GM12801 (cell line): Measurements from ENCODE around the gene FBXO34.

Source experiments
- CTCF ChIP-seq: IDR thresholded peaks from one replicate; pipeline ENCODE4 v1.5.1; 2011; ENCODE audit warnings: control low read depth; ENCODE audit not compliant: insufficient read length; ENCODE audit errors: extremely low read depth

The FBXO34 gene

DNA sequence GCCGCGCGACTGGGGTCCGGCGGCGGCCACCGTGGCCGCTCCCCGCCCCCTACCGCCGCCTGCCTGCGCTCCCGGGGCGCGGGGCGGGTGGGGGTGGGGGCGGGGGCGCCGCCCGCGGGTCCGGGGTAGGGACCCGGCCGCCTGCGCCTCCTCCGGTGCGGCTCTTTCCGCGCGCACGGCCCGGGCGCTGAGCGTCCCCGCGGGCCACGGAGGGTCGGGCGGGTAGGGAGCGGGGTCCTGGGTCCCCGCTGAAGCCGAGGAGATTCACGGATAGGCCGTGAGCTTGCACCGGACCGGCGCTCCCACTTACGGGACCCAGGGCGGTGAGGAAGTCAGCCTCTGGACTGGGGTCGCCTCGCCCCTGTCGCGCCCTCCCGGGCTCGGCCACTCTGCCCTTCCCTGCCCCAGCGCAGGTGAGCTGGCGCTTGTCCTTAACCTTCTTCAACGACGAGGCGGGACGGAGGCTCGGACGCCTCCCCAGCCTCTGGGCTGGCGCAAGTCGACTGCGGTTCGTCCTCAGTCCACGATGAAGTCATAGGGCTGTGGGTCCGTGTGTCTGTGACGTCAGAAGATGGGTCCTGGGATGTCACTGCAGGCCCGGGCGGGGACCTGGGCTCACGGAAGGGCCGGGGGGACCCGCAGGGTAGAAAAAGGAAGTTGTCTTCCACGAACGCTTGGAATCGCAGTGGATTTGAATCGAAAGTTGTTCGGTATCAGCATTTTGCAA is 514 bp downstream of the FBXO34 start:
- TF ChIP-seq CTCF = no peak

GRCh38 chr14:55272387-55272786 is 1.2 kb downstream of the FBXO34 start:
- TF ChIP-seq CTCF = no peak

- no peak for TF ChIP-seq CTCF
Observed at GRCh38 chr14:55272922-55273321, 1.7 kb downstream of the FBXO34 start.

DNA sequence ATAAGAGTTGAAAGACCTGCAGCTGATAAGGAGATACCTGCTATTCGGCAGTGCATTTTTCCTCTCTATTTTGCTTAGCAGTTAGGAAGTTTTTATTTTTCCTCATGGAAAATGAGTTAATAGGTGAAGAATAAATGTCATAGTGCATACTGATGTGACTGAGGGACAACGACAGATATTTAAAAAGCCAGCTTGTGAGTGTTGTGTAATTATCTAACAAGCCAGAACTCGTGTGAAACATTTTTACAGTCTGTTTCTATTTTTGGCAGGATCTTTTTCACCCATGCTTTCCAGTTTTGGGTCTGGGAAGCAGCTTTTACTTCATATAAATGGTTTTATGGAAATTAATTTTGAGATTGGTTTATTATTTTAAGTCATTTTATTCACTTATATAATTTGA is 2.9 kb downstream of the FBXO34 start:
- TF ChIP-seq CTCF = no peak

- no peak for TF ChIP-seq CTCF
Observed at GRCh38 chr14:55274751-55275150, 3.5 kb downstream of the FBXO34 start.

DNA sequence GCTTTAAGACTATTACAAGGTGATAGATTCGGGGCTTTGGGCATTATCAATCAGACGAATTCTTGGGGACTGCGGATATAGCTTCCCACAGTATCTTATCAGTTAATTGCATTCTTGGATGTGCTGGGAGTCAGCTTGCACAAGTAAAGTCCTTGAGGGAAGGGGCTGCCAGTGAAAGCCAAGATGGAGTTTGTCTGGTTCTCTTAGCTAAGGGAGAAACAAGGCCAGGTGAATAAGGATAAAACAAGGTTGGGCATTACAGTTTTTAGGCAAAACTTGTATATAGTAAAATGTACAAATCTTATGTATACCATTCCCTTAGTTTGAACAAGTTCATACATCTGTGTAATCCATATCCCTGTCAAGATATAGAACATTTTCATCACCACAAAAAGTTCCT is 5.5 kb downstream of the FBXO34 start:
- TF ChIP-seq CTCF = no peak

- TF ChIP-seq CTCF = no peak
Observed at GRCh38 chr14:55277972-55278740, 6.9 kb downstream of the FBXO34 start.
